GDM1 (cell line): ENCODE data around the gene ORAI3.
A peak's percentile ranks its signal among the peaks of the same experiment; 100 is the strongest.

Source experiments
- DNase-seq: peaks from one replicate; lab custom pipeline; 2025; lab: John Stamatoyannopoulos, UW

The ORAI3 gene

DNA sequence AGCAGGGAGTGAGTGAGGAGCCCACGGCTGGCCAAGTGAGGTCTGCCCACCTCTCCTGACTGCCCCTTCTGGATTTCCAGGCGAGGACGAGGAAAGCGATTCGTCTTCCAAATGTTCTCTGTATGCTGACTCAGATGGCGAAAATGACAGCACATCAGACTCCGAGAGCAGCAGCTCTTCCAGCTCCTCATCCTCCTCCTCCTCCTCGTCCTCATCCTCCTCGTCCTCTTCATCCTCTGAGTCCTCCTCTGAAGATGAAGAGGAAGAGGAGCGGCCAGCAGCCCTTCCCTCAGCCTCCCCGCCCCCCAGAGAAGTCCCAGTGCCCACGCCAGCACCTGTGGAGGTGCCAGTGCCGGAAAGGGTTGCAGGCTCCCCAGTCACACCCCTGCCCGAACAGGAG is 22.4 kb downstream of the ORAI3 start:
- DNase-seq = no peak

DNA sequence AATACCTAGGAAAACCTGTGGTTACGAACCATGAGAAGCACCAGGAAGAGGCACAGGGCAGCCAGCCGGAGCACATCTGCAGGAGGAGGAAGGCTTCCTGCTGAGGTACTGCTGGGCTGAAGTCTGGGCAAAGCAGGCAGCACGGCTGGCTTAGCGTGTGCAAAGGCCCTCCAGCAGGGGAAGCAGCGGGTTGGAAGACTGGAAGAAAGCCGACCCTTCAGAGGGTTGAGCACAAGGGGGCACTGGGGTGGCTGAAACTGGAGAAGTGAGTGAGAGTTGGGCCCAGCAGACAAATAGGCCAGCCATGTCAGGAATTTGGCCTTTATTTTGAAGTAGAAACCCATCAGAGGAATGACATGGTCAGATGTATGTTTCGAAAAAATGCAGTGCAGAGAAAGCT is 24.0 kb downstream of the ORAI3 start:
- DNase-seq = no peak

DNA sequence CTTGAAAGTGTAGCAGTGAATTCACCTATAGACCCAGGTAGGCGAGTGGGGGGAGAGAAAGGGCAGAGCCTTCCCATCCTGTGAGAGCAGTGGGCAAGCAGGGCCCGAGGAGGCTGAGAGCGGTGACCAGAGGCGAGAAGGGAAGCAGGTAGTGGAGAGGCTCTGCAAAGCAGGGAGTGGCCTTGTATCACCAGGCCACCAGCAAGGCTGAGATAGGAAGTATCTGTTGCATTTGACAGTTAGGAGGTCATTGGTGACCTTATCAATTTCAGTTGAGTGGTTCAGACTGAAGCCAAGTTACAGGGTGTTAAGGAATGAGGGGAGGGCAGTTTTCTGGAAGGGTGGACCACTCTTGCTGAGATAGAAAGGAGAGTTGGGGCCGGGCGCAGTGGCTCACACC is 25.5 kb downstream of the ORAI3 start:
- DNase-seq = no peak

DNA sequence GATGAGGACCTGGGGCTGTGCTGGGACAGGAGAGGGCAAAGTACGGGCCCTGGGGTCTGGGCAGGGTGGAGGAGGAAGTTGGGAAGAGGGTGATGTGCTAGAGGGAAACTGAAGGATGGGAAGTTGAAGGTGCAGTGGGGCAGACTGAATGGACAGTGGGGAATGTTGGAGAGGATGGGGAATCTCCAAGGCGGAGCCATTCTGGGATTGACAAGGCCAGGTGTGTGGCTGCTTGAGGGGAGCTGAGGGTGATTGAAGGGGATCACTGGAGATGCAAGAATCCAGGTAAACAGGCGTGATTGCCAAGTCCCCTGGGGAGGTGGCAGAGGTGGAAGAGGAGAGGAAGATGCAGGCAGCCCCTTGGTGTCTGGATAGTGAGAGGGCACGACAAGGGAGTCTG is 27.6 kb downstream of the ORAI3 start:
- no peak for DNase-seq

DNA sequence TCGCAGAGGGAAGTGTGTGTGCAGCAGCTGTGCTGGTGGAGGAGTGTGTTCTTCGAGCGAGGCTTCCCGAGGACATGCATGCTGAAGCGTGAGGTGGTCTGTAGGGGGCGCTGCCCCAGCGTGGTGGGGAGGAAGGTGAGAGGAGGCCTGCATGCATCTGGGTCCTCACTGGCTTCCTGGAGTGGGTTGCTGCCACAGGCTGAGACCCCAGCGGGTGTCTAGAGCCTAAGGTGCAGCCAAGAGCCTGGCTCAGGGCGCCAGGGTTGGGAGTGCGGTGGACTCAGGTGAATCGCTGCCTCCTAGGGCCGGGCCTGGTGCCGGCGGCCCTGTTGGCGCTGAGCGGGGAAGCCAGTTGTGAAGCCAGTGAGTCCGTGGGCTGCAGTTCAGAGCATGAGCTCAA is 28.6 kb downstream of the ORAI3 start:
- DNase-seq = no peak

DNA sequence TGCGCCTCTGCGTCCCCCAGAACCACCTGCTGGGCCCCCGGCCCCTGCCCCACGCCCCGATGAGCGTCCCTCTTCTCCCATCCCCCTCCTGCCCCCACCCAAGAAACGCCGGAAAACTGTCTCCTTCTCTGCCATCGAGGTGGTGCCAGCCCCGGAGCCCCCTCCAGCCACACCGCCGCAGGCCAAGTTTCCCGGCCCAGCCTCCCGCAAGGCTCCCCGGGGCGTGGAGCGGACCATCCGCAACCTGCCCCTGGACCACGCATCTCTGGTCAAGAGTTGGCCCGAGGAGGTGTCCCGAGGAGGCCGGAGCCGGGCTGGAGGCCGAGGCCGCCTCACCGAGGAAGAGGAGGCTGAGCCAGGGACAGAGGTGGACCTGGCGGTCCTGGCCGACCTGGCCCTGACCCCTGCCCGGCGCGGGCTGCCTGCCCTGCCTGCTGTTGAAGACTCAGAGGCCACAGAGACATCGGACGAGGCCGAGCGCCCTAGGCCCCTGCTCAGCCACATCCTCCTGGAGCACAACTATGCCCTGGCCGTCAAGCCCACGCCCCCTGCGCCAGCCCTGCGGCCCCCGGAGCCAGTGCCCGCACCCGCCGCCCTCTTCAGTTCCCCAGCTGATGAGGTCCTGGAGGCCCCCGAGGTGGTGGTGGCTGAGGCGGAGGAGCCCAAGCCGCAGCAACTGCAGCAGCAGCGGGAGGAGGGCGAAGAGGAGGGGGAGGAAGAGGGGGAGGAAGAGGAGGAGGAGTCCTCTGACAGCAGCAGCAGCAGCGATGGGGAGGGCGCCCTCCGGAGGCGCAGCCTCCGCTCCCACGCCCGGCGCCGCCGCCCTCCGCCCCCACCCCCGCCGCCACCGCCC is 30.5 kb downstream of the ORAI3 start:
- DNase-seq = no peak

DNA sequence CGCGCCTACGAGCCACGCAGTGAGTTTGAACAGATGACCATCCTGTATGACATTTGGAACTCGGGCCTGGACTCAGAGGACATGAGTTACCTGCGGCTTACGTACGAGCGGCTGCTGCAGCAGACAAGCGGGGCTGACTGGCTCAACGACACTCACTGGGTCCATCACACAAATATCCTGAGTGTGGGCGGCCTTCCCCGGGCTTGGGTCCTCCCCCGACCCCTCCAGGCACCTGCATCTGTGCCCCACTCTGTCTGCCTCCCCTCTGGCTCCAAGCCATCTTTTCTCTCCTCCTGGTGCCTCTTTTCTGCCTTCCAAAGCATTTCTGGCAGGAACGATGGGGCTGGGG is 31.1 kb downstream of the ORAI3 start:
- no peak for DNase-seq

GRCh38 chr16:30980434-30980833 is 31.6 kb downstream of the ORAI3 start:
- DNase-seq = no peak

GRCh38 chr16:30980959-30981358 is 32.1 kb downstream of the ORAI3 start:
- DNase-seq = no peak

DNA sequence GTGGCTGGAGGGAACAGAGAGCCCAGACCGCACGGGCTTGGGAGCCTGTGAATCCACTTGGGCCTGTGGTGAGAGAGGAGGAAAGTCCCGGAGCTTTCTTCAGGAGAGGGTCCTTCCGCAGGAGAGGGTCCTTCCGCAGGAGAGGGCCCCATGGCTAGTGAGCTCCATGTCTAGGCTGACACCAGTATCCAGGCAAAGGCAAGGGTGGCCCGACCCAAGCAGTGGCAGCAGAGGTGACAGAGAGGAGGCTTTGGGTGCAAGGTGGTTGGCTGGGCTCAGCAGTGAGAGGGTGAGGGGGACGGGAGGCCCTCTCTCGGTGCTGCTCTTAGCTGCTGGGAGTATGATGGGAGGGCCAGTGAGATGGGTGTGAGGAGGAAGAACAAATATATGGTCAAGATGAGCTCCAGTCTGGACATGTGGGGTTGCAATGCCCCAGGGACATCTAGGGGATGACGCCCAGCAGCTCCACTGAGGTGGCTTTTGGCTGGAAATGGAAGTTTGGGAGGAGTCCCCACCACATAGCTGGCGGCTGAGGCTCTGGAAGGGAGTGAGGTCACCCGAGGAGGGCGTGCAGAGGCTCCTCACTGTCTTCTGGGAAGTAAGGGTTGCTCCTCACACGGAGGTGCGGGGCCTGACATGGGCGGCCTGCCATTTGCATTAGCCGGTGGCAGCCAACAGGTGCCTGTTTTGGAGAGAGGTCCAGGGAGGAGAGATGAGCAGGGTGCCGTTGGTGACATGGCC is 33.9 kb downstream of the ORAI3 start:
- DNase-seq = no peak

DNA sequence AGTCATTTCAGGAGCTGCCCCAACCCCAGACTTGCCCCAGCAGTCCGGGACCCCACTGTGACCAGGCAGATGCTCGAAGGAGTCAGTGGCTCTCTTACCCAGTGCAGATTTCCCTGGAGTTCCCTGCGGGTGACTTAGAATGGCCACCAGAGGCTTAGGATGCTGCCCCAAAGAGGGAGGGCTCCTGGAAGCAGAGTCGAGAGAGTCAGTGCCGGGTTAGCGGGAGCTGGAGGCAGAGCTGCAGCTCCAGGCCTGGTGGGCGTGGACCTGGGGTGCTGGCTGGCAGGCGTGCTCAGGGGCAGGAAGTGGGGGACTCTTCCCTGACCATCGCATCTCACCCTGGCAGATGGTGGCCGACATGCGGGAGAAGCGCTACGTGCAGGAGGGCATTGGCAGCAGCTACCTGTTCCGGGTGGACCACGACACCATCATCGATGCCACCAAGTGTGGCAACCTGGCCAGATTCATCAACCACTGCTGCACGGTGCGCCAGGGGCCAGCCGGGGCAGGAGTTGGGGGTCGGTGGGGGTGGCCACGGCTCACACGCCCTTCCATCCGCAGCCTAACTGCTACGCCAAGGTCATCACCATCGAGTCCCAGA is 34.5 kb downstream of the ORAI3 start:
- no peak for DNase-seq

- DNase-seq = no peak
These were observed 35.2 kb downstream of the ORAI3 start for GRCh38 chr16:30983898-30984610.

DNA sequence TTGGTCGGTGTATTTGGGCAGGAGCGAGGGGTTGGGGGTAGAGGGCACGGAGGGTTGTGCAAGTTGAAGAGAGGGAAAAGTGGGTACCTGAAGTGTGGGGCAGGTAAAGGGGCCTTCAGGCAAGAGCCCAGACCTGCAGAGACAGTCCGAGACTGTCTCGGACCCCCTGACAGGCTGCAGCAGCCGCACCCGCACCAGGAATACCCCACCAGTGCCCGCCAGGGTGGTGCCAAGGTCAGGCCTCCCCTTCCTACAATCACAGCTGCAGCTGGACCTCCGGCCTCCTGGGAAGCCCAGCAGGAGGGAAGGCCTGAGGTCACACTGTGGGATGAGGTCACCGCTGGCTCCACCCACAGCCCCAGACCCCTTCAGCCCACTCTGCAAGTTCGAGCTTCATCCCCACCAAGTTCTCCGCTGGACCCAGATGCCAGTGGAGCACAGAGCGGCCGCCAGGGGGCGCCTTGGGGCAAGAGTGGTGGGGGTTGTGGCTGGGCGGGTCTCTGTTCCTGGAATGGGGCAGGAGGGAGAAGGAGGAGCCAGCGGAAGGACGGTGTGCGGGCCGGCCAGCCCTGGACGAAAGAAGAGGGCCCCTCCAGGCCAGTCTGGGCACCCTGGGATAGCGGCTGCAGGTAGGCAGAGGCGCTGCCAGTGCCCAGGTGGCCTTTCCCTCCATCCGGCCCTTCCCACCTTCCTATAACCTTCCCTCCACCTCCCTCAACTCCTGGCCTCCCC is 36.0 kb downstream of the ORAI3 start, which contains the start of gene HSD3B7:
TSS of gene HSD3B7 (plus strand) at position 539 of the 732 bp plus-strand sequence. CDS start 452 bp downstream, outside the sequence.
- DNase-seq = peak; percentile 30

GRCh38 chr16:30985401-30986128 is 36.7 kb downstream of the ORAI3 start:
- no peak for DNase-seq

DNA sequence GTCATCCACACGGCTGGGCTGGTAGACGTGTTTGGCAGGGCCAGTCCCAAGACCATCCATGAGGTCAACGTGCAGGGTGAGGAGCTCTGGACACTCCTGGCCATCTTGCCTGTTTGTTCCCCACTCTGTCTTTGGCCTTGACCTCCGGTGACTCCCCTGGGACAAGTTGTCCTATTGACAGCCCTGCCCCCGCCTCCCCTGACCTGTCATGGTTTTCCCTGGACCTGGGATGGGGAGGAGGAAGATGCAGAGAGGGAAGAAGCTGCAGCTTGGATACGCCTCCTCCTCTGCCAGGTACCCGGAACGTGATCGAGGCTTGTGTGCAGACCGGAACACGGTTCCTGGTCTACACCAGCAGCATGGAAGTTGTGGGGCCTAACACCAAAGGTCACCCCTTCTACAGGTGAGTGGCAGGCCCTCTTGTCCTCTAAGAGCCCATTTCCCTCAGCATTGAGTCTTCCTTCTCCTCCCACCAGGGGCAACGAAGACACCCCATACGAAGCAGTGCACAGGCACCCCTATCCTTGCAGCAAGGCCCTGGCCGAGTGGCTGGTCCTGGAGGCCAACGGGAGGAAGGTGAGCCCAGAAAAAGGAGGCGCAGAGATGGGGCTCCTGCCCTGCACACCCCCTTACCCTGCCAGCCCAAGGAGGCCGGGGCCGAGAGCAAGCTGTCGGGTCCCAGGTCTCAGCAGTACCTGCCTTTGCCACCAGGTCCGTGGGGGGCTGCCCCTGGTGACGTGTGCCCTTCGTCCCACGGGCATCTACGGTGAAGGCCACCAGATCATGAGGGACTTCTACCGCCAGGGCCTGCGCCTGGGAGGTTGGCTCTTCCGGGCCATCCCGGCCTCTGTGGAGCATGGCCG is 37.5 kb downstream of the ORAI3 start:
- no peak for DNase-seq

DNA sequence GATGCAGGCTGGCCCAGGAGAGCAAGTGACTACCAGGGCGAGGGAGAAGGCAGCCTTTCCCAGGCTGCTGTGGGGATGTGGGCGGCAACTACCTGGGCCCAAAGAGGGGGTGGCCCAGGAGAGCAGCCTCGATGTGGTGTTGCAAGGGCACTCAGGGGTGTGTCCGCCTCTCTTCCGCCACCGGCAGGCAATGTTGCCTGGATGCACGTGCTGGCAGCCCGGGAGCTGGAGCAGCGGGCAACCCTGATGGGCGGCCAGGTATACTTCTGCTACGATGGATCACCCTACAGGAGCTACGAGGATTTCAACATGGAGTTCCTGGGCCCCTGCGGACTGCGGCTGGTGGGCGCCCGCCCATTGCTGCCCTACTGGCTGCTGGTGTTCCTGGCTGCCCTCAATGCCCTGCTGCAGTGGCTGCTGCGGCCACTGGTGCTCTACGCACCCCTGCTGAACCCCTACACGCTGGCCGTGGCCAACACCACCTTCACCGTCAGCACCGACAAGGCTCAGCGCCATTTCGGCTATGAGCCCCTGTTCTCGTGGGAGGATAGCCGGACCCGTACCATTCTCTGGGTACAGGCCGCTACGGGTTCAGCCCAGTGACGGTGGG is 38.8 kb downstream of the ORAI3 start:
- DNase-seq = no peak

GRCh38 chr16:30989469-30990047 is 40.7 kb downstream of the ORAI3 start:
- DNase-seq = no peak

- no peak for DNase-seq
These were observed 41.2 kb downstream of the ORAI3 start for GRCh38 chr16:30990105-30990504.

DNA sequence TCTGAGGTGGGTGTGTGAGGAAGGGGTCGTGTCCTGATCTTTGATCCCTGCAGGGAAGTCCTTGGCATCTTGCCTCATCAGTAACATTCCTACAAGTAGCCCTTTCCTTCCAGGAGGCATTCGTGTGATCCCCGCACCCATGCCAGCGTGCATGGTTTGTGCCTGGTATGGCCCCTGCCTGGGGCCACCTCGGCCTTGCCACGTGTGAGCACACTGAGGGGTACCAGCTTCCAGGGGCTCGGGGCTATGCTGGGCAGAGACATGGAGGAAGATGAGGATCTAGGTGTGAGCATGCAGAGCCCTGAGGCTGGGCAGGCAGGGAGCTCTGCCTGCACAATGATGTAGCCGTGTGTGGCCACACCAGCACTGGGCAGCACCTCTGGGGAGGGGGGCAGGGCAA is 42.2 kb downstream of the ORAI3 start:
- no peak for DNase-seq
